T-helper 22 cell (primary cell): ENCODE data around the gene POLR2E.

Source experiments
- DNase-seq: peaks from one replicate; pipeline ENCODE4 v3.0.0-alpha.2; 2020; ENCODE audit warnings: low read depth

Gene POLR2E

DNA sequence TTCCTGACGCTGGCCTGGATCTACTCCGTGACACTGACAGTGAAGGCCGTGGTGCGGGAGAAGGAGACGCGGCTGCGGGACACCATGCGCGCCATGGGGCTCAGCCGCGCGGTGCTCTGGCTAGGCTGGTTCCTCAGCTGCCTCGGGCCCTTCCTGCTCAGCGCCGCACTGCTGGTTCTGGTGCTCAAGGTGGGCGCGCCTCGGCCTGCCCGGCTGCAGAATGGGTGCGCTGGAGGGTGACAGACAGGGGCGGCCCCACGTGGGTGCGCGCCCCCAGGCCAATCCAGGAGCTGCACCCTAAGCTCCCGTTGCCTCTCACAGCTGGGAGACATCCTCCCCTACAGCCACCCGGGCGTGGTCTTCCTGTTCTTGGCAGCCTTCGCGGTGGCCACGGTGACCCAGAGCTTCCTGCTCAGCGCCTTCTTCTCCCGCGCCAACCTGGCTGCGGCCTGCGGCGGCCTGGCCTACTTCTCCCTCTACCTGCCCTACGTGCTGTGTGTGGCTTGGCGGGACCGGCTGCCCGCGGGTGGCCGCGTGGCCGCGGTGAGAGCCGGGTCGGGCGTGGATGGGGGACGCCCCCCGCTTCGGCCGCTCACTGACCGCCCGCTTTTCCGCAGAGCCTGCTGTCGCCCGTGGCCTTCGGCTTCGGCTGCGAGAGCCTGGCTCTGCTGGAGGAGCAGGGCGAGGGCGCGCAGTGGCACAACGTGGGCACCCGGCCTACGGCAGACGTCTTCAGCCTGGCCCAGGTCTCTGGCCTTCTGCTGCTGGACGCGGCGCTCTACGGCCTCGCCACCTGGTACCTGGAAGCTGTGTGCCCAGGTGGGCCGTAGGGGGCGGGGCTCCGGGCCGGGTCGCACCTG is 48.1 kb downstream of the POLR2E start:
- no peak for DNase-seq

DNA sequence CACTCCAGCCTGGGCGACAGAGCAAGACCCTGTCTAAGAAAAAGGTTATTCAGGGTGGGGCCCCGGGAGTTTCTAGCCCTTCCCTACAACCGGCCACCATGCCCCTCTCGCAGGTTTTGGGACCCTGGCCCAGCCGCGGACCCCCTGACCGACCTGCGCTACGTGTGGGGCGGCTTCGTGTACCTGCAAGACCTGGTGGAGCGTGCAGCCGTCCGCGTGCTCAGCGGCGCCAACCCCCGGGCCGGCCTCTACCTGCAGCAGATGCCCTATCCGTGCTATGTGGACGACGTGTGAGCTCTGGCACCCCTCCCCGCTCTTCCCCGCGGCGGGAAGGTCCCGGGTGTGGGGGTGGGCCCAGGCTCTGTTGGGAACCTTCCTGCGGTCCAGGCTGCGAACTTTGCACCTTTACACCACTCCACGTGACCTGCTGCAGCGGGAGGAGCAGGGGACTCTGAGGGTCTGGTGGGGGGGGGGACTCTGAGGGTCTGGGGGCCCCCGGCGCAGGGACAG is 49.0 kb downstream of the POLR2E start:
- no peak for DNase-seq

DNA sequence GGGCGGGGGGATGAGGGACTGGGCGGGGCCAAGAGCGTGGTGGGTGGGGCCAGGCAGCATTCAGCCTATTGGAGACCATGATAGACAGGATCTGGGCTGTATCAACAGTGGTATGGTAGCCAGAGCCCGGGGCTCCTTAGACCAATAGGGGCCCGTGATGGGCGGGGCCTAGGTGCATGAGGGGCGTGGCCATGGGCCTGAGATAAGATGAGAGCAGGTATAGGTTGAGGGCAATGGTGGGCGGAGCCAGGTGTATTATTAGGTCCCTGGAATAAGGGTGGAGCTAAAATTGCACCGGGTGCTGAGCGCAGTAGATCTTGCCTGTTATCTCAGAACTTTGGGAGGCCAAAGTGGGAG is 50.0 kb downstream of the POLR2E start:
- peak; percentile 58 for DNase-seq

DNA sequence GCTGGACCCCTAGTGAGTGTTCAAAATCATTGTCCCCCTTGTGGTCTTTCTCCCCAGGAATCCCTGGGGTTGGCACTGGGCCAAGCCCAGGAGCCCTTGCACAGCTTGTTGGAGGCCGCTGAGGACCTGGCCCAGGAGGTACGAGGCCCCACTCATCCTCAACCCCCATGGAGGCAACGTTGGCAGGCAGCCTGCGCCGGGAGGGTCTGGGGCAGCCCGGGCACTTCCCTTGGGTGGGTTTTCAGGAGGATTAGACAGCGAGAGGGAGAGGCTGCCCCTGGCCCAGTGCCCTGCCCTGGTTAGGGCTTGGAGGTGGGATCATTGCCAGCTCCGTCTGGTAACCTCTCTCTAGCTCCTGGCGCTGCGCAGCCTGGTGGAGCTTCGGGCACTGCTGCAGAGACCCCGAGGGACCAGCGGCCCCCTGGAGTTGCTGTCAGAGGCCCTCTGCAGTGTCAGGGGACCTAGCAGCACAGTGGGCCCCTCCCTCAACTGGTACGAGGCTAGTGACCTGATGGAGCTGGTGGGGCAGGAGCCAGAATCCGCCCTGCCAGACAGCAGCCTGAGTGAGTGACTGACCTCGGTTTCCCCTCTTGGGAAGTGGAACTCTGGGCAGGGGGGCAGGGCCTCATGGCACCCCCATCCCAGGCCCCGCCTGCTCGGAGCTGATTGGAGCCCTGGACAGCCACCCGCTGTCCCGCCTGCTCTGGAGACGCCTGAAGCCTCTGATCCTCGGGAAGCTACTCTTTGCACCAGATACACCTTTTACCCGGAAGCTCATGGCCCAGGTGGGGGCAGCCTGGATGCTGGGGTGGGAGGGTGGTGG is 52.3 kb downstream of the POLR2E start:
- no peak for DNase-seq

DNA sequence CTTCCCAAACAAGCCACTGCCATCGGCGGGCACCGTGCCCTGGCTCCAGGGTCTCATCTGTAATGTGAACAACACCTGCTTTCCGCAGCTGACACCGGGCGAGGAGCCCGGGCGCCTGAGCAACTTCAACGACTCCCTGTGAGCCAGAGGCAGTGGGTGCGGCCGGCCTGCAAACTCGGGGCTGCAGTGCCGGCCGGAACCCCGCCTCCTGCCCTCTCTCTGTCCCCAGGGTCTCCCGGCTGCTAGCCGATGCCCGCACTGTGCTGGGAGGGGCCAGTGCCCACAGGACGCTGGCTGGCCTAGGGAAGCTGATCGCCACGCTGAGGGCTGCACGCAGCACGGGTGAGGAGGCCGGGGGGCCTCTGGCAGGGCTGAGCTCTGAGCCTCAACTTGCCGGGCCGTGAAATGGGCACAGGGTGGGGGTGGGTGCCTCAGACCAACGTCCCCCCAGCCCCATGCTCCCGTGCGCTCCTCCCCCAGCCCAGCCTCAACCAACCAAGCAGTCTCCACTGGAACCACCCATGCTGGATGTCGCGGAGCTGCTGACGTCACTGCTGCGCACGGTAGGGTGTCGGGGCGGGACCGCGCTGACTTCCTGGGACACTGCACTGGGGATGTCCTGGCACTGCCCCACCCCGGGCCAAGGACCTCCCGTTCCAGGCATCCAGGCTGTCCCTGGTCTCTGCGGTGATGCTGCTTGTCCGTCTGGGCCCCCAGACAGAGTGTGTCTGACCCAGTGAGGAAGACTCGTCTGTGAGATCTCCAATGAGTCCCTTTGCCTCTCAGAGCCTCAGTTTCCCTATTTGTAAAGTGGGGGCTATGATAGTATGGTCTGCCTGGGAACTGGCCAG is 53.1 kb downstream of the POLR2E start:
- no peak for DNase-seq

DNA sequence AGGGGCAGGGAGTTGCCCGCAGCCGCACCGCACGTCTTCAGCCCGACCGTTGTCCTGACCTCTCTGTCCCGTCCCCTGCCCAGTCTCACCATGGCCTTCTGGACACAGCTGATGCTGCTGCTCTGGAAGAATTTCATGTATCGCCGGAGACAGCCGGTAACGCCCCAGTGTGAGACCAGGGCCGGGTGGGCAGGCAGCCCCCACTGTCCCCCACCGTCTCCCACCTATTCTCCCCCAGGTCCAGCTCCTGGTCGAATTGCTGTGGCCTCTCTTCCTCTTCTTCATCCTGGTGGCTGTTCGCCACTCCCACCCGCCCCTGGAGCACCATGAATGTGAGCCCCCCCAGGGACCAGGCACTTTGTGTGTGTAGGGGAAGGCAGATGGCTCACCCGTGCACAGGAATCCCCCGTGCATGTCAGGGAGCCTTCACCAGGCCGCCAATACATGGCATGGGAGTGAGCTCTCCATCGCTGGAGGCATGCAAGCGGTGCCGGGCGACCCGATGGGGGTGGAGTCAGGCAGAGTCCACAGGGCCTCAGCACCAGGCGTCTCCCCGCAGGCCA is 53.8 kb downstream of the POLR2E start:
- DNase-seq: no peak

DNA sequence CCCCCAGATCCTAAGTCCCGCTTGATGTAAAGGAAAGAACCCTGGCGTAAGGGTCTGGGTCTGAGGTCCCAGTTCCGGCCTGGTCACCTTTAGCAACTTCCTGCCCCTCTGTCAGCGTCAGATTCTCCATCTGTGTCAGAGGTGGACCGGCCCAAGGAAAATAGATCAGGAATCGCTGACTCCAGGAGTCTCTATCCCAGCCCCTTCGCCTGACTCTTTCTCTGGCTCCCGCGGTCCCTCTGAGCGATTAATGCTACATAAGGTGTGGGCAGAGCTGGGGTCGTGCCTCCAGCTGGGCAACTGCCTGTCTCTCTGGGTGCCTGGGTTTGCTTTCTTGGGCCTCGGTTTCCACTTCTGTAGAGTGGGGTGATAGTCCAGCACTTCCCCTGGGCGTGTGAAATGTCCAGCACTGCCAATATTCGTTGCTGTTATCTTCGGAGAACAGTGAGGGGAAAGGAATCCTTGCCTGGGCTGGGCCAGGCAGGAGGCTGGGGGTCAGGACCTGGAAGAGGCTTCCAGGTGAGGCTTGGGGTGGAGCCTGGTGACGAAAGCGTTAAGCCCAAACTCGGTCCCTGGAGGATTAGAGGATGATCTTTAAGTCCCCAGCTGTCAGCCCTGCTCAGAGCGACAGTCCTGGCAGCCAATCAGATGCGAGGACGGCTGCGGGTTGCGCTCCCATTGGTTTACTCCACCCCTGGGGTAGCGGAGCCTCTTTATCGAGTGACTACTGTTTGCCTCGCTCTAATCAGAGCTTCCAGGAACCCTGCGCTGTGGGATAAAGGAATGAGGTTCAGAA is 54.5 kb downstream of the POLR2E start:
- DNase-seq: peak; percentile 88

DNA sequence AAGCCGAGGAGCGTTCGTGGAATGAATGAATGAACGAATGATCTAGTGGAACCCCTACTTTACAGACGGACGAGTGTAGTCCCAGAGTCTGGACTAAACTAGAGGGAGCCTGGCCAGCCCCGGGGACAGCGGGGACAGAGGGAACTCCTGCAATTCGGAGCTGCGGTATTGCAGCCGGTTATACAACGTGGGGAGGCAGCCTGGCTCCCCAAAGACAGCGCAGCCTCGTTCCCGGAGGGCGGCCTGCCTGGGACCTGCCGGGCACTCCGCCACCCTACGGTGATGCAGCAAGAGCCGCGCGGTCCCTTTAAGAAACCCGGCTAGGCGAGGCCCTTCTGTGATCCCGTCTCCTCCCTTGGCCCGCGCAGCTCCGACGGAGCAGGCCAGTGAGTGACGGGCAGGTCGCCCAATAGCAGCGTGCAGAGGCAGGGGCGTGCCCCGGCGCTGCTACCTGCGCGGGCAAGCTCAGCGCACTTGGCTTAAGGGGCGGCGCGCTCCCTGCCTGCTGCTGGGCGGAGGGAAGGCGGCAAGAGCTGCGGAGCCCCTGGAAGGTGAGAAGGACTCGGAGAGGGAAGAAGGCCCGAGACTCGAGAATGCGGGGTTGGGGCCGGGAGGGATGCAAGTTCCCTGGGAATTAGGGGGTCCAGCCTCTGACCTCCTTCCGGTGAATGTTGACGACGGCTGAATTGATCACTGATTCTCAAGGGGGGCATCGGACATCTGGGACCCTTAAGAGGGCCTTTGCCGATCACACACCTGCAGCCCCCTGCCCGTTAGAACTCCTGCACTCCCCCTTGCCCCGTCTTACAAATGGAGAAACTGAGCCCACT is 55.3 kb downstream of the POLR2E start, which contains the start of gene ABCA7:
Gene ABCA7, plus strand, starts transcription at position 462 of the 830 bp plus-strand sequence. CDS start 1,255 bp downstream, outside the sequence.
- peak; percentile 99 for DNase-seq

DNA sequence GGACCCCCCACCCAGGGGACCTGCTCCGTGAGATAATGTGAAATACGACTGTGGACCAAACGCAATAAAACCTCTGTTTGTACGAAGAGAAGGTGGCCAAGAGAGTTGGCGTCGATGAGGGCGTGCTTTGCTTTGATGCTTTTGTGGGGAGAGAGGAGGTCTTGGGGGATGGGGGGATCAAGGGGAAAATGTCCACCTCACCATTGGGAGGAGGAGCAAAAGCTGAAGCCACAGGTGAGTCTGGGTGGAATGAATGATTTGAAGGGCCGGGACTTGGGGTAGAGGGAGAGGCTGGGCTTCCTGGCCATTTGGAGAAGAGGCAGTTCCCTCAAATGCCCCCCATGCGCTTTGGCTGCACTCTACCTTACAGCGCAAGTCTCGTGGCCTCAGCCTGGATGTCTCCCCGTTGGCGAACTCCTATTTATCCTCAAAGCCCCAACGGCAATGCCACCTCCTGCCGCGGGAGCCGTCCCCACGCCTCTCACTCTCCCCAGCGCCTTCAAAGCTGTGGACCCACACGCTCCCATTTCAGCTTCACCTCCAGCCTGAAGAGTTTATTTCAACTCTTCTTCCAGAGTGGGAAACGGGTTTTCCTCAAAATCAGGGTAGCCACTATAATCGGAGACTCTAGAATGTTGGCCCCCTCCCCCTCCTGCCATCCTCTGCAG is 56.1 kb downstream of the POLR2E start:
- no peak for DNase-seq

DNA sequence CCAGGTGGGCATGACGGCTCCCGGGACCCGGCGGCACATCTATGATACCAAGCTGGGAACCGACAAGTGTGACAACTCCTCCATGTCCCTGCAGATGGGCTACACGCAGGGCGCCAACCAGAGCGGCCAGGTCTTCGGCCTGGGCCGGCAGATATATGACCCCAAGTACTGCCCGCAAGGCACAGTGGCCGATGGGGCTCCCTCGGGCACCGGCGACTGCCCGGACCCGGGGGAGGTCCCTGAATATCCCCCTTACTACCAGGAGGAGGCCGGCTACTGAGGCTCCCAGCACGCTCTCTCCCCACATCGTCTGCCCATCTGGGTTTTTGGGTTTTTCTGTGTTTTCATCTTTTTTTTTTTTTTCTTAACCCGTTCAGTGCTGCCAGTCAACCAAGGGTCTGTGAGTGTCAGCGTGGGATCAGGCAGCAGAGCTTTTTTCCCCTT is 57.5 kb downstream of the POLR2E start:
- no peak for DNase-seq
